Left lung (tissue), 10 donors: ENCODE data around the gene DNAJA1. TPM values are rescaled to one million over a fixed set of nuclear protein-coding genes. Genes with fewer than 3 reads are reported as not detected.
A peak's percentile ranks its signal among the peaks of the same experiment; 100 is the strongest.
"Not testable (repeated sequence)": the region's sequence is repeated elsewhere in the genome, so short reads cannot be mapped to it uniquely, and the experiment has no call there.

Experiments
- ATAC-seq: fragments of 200-7000 bp; cut with Tn5 transposase; one replicate; pipeline ENCODE4 v1.9.1; 2020; ENCODE audit warnings: moderate library complexity
- DNase-seq, 4 donors: peaks; one replicate each; pipeline ENCODE4 v3.0.0-alpha.2; 2013 to 2020
- H3K27ac ChIP-seq, 2 donors: fragments of 200-600 bp; sonication (generic) in 1 of 2; one replicate each; pipeline versions ENCODE4 v1.5.0 to v1.8.0; 2020 to 2021
- H3K27me3 ChIP-seq, 2 donors: fragments of 200-600 bp; sonication (generic) in 1 of 2; one replicate each; pipeline versions ENCODE4 v1.5.0 to v1.8.0; 2020 to 2021
- H3K36me3 ChIP-seq, 2 donors: fragments of 200-600 bp; sonication (generic) in 1 of 2; one replicate each; pipeline versions ENCODE4 v1.5.0 to v1.8.0; 2020 to 2021
- H3K4me1 ChIP-seq, 2 donors: fragments of 200-600 bp; one replicate each; pipeline ENCODE4 v1.8.0; 2021
- H3K4me3 ChIP-seq, 2 donors: fragments of 200-600 bp; sonication (generic) in 1 of 2; one replicate each; pipeline versions ENCODE4 v1.5.0 to v1.8.0; 2020 to 2021; ENCODE audit warnings: mild to moderate bottlenecking in 1 of 2
- H3K9me3 ChIP-seq, 2 donors: fragments of 200-600 bp; sonication (generic) in 1 of 2; one replicate each; pipeline versions ENCODE4 v1.5.0 to v1.8.0; 2020 to 2021
- CTCF ChIP-seq, 2 donors: fragments of 200-600 bp; sonication (generic) in 1 of 2; IDR thresholded peaks; one replicate each; pipeline versions ENCODE4 v1.5.0 to v1.8.0; 2021; ENCODE audit warnings: antibody characterized with exemption in 2 of 2
- intact Hi-C, 2 donors: fragments of 100-400 bp; cut with DNase I; formaldehyde crosslinking; loops; one replicate each; pipeline versions ENCODE4 v1.11.2 to v1.14.2; 2022
- polyA plus RNA-seq, 6 donors: library from polyadenylated mRNA; unstranded; fragments of 120-200 nt; gene quantifications; one replicate each; pipeline ENCODE4 v1.2.1, GENCODE V29; 2013; ENCODE audit not compliant: insufficient read length in 6 of 6
- total RNA-seq, 2 donors: library from RNA; stranded (reverse); fragmentation: NEBNext Ultra II Directional; extraction: Animal tissue kit (Norgen Biotek cat#: 25700); gene quantifications; one replicate each; pipeline ENCODE4 v1.2.1, GENCODE V29; 2021
- donor health status: DM: no; HTN: yes; CAD: no.
- donor health status: DM: no; HTN: no; CAD: no.

DNAJA1 gene
- total and polyA plus RNA-seq, 8 donors = 132 to 233 (median 189) TPM

GRCh38 chr9:33082128-33082527 lies 57.1 kb downstream of the DNAJA1 start:
- TF ChIP-seq CTCF (IDR thresholded peaks at IDR 0.05) = no peak
- ATAC-seq (no peak), DNase-seq (no peak)
- no peaks in the 10 kb centered on the region for H3K36me3 ChIP-seq
- H3K27ac ChIP-seq = peak overlapping the region in 1 of 2 donors; percentile 15
- H3K9me3 ChIP-seq = no peaks in the 10 kb centered on the region
- intact Hi-C loops = loop anchor here in 1 of 2 donors (10.0 kb wide), 2 partner anchors 93 to 143 kb away; no protein-coding TSS in a partner anchor
- no peaks in the 10 kb centered on the region for H3K27me3 ChIP-seq
- H3K4me3 ChIP-seq = no peak overlapping the region
- H3K4me1 ChIP-seq = peaks cover 5 to 24% of the 10 kb centered on the region in 2 donors

- peak overlapping the region in 1 of 2 donors; percentile 15 for H3K27ac ChIP-seq
- H3K36me3 ChIP-seq = no peaks in the 10 kb centered on the region
- H3K4me3 ChIP-seq = no peak overlapping the region
- peak; percentile 32 for ATAC-seq
- intact Hi-C loops = loop anchor here in 1 of 2 donors (10.0 kb wide), 2 partner anchors 92 to 142 kb away; no protein-coding TSS in a partner anchor
- TF ChIP-seq CTCF (IDR thresholded peaks at IDR 0.05) = no peak
- DNase-seq = no peak
- H3K9me3 ChIP-seq = no peaks in the 10 kb centered on the region
- H3K4me1 ChIP-seq = peaks cover 5 to 22% of the 10 kb centered on the region in 2 donors
- H3K27me3 ChIP-seq = no peaks in the 10 kb centered on the region
Measured at GRCh38 chr9:33082538-33083326, 57.7 kb downstream of the DNAJA1 start.

GRCh38 chr9:33085672-33086071 lies 60.6 kb downstream of the DNAJA1 start:
- peaks cover 5 to 19% of the 10 kb centered on the region in 2 donors for H3K4me1 ChIP-seq
- not testable (repeated sequence) for H3K9me3 ChIP-seq, H3K36me3 ChIP-seq, H3K27me3 ChIP-seq, H3K27ac ChIP-seq, H3K4me3 ChIP-seq, DNase-seq, ATAC-seq
- intact Hi-C loops = loop anchor here in 1 of 2 donors (10.0 kb wide), 2 partner anchors 89 to 139 kb away; no protein-coding TSS in a partner anchor

Other genes starting within 250 kb of the DNAJA1 start
- gene TMEM215, start 241.7 kb upstream of the DNAJA1 start, total RNA-seq = not detected
- under 1 TPM in 1 of 6 donors, not detected in 5; 0.07 TPM for gene TMEM215, start 241.7 kb upstream of the DNAJA1 start, polyA plus RNA-seq
- 10 to 100 TPM; 21.7 to 29.1 TPM for gene APTX, start 23.6 kb upstream of the DNAJA1 start, total RNA-seq
- gene APTX, start 23.6 kb upstream of the DNAJA1 start, polyA plus RNA-seq = 10 to 100 TPM; 38.1 to 52.1 (median 46.3) TPM
- gene SMU1, start 51.4 kb downstream of the DNAJA1 start, total RNA-seq = 10 to 100 TPM; 17.3 to 19.0 TPM
- gene SMU1, start 51.4 kb downstream of the DNAJA1 start, polyA plus RNA-seq = 10 to 100 TPM; 24.6 to 30.1 (median 28.3) TPM
- 100 to 1,000 TPM in 1 of 2 donors, 10 to 100 TPM in 1; 83.6 to 107 TPM for gene B4GALT1, start 142.1 kb downstream of the DNAJA1 start, total RNA-seq
- 10 to 100 TPM; 58.8 to 79.6 (median 74.5) TPM for gene B4GALT1, start 142.1 kb downstream of the DNAJA1 start, polyA plus RNA-seq
- not detected for gene SPINK4, start 214.9 kb downstream of the DNAJA1 start, total RNA-seq
- not detected for gene SPINK4, start 214.9 kb downstream of the DNAJA1 start, polyA plus RNA-seq
- 100 to 1,000 TPM; 103 to 111 TPM for gene BAG1, start 239.4 kb downstream of the DNAJA1 start, total RNA-seq
- 10 to 100 TPM; 52.3 to 60.7 (median 56.1) TPM for gene BAG1, start 239.4 kb downstream of the DNAJA1 start, polyA plus RNA-seq
- gene CHMP5, start 239.8 kb downstream of the DNAJA1 start, total RNA-seq = 10 to 100 TPM; 67.4 to 79.3 TPM
- 100 to 1,000 TPM in 3 of 6 donors, 10 to 100 TPM in 3; 92.3 to 112 (median 99.8) TPM for gene CHMP5, start 239.8 kb downstream of the DNAJA1 start, polyA plus RNA-seq